A549 (cell line): ENCODE measurements around the gene SNAP25. TPM values are rescaled to one million over a fixed set of nuclear protein-coding genes. Genes with fewer than 3 reads are reported as not detected.
A peak's percentile ranks its signal among the peaks of the same experiment; 100 is the strongest.

Experiments used
- ATAC-seq, 2 experiments: fragments of 200-7000 bp in 1 of 2; fragments of >200 bp in 1 of 2; cut with Nextera tagmentation in 1 of 2; cut with Tn5 transposase in 1 of 2; 3 replicates each; pipeline versions ENCODE4 v1.8.0 to v1.9.1; 2018 to 2020; ENCODE audit warnings: mild to moderate bottlenecking in 1 of 2, moderate library complexity in 1 of 2
- CTCF ChIA-PET: fragments of 300-600 bp; sonication (Branson Sonifier 250); formaldehyde crosslinking; extraction: SDS; loops from one replicate; lab custom pipeline; 2021; ENCODE audit warnings: antibody characterized with exemption, inconsistent platforms; lab: Yijun Ruan, JAX
- POLR2A ChIA-PET: fragments of 350-600 bp; formaldehyde crosslinking; extraction: SDS; loops from one replicate; lab custom pipeline; 2021; ENCODE audit warnings: antibody characterized with exemption, inconsistent platforms; lab: Yijun Ruan, JAX
- DNase-seq, 2 experiments: peaks; one replicate each; pipeline versions ENCODE4 v3.0.0 to v3.0.0-alpha.2; 2011 to 2016; ENCODE audit warnings: low read depth in 1 of 2, low spot score in 1 of 2
- FAIRE-seq: peaks from 2 replicates; lab custom pipeline; 2011; peaks lifted over from hg19 to GRCh38; lab: Jason Lieb, UNC
- H3K27ac ChIP-seq, 2 experiments: fragments of >200 bp; sonication (Bioruptor Twin); formaldehyde crosslinking; 3 replicates each; pipeline ENCODE4 v1.5.1; 2016 to 2017
- H3K4me1 ChIP-seq: fragments of >200 bp; sonication (Bioruptor Twin); formaldehyde crosslinking; 3 replicates; pipeline ENCODE4 v1.6.1; 2016
- H3K4me2 ChIP-seq: fragments of >200 bp; sonication (Bioruptor Twin); formaldehyde crosslinking; 3 replicates; pipeline ENCODE4 v1.6.1; 2016
- H3K4me3 ChIP-seq: fragments of >200 bp; sonication (Bioruptor Twin); formaldehyde crosslinking; 3 replicates; pipeline ENCODE4 v1.5.1; 2016
- H3K9me3 ChIP-seq: fragments of >200 bp; sonication (Bioruptor Twin); formaldehyde crosslinking; 3 replicates; pipeline ENCODE4 v1.6.1; 2016
- BCL3 ChIP-seq: fragments of >200 bp; sonication (Bioruptor Twin); formaldehyde crosslinking; IDR thresholded peaks from 3 replicates; pipeline ENCODE4 v1.6.1; 2016
- CEBPB ChIP-seq, 2 experiments: fragments of >200 bp in 1 of 2; sonication (Bioruptor Twin) in 1 of 2; formaldehyde crosslinking in 1 of 2; IDR thresholded peaks; 2 replicates each; pipeline ENCODE4 v1.6.1; 2012 to 2016
- CHD4 ChIP-seq: fragments of 200-600 bp; sonication (generic); IDR thresholded peaks from 2 replicates; pipeline ENCODE4 v1.6.1; 2016; ENCODE audit warnings: antibody characterized with exemption, mild to moderate bottlenecking, borderline replicate concordance
- E2F6 ChIP-seq: IDR thresholded peaks from 2 replicates; pipeline ENCODE4 v1.6.1; 2012; ENCODE audit warnings: low read depth, borderline replicate concordance
- EHMT2 ChIP-seq: fragments of 200-600 bp; sonication (generic); IDR thresholded peaks from 2 replicates; pipeline ENCODE4 v1.6.1; 2016; ENCODE audit warnings: antibody characterized with exemption, low read depth, mild to moderate bottlenecking, moderate library complexity
- EP300 ChIP-seq, 2 experiments: fragments of >200 bp; sonication (Bioruptor Twin); formaldehyde crosslinking; IDR thresholded peaks; 2 replicates in 1 of 2; 3 replicates in 1 of 2; pipeline ENCODE4 v1.6.1; 2016 to 2017
- FOSL2 ChIP-seq, 2 experiments: fragments of 450-650 bp in 1 of 2; fragments of >200 bp in 1 of 2; sonication (Bioruptor Twin) in 1 of 2; formaldehyde crosslinking; IDR thresholded peaks; 2 replicates each; pipeline versions ENCODE4 v1.5.0 to v1.6.1; 2016 to 2020; ENCODE audit warnings: mild to moderate bottlenecking in 1 of 2, moderate library complexity in 1 of 2
- FOXS1 ChIP-seq: fragments of 250-450 bp; sonication (Bioruptor Pico); IDR thresholded peaks from 2 replicates; pipeline ENCODE4 v1.5.0; 2020; ENCODE audit warnings: mild to moderate bottlenecking, moderate library complexity
- GATA3 ChIP-seq: IDR thresholded peaks from 2 replicates; pipeline ENCODE4 v1.6.1; 2012; ENCODE audit warnings: borderline replicate concordance
- HDAC2 ChIP-seq: fragments of 200-600 bp; sonication (generic); IDR thresholded peaks from 2 replicates; pipeline ENCODE4 v1.6.1; 2016
- HES2 ChIP-seq: fragments of >200 bp; sonication (Bioruptor Twin); formaldehyde crosslinking; IDR thresholded peaks from 2 replicates; pipeline ENCODE4 v1.6.1; 2016
- HOXB5 ChIP-seq: fragments of 250-450 bp; sonication (Bioruptor Pico); IDR thresholded peaks from 2 replicates; pipeline ENCODE4 v1.5.0; 2020; ENCODE audit warnings: mild to moderate bottlenecking, moderate library complexity
- JUN ChIP-seq, 2 experiments: fragments of >200 bp; sonication (Bioruptor Twin); formaldehyde crosslinking; IDR thresholded peaks; 2 replicates in 1 of 2; 3 replicates in 1 of 2; pipeline ENCODE4 v1.6.1; 2016 to 2017
- JUNB ChIP-seq: fragments of >200 bp; sonication (Bioruptor Twin); formaldehyde crosslinking; IDR thresholded peaks from 2 replicates; pipeline ENCODE4 v1.6.1; 2016
- KDM5A ChIP-seq: fragments of 200-600 bp; sonication (generic); IDR thresholded peaks from 2 replicates; pipeline ENCODE4 v1.6.1; 2016; ENCODE audit warnings: antibody characterized with exemption, mild to moderate bottlenecking
- MAFK ChIP-seq: fragments of 450-650 bp; IDR thresholded peaks from 2 replicates; pipeline ENCODE4 v1.6.1; 2014; ENCODE audit not compliant: partially characterized antibody
- MAX ChIP-seq: IDR thresholded peaks from 2 replicates; pipeline ENCODE4 v1.6.1; 2012
- MAZ ChIP-seq: fragments of 150-350 bp; IDR thresholded peaks from 2 replicates; pipeline ENCODE4 v1.6.1; 2014; ENCODE audit warnings: antibody characterized with exemption, low read depth, low read length, borderline replicate concordance
- MYC ChIP-seq: IDR thresholded peaks from 2 replicates; pipeline ENCODE4 v1.6.1; 2012; ENCODE audit warnings: mild to moderate bottlenecking, inconsistent platforms, low read length, improper control_type of control experiment, borderline replicate concordance
- NFE2L2 ChIP-seq: fragments of 150-350 bp; conservative IDR thresholded peaks from 2 replicates; pipeline ENCODE4 v1.6.1; 2014; ENCODE audit warnings: low read length
- PHF8 ChIP-seq: fragments of 200-600 bp; sonication (generic); IDR thresholded peaks from 2 replicates; pipeline ENCODE4 v1.6.1; 2016; ENCODE audit warnings: low read depth, mild to moderate bottlenecking, antibody characterized with exemption, moderate library complexity, borderline replicate concordance
- POLR2A ChIP-seq: IDR thresholded peaks from 2 replicates; pipeline ENCODE4 v1.6.1; 2012; ENCODE audit warnings: mild to moderate bottlenecking, low read length
- RAD21 ChIP-seq, 2 experiments: fragments of >200 bp in 1 of 2; sonication (Bioruptor Twin) in 1 of 2; formaldehyde crosslinking in 1 of 2; IDR thresholded peaks in 1 of 2; conservative IDR thresholded peaks in 1 of 2; 2 replicates in 1 of 2; 3 replicates in 1 of 2; pipeline ENCODE4 v1.6.1; 2012 to 2018; ENCODE audit warnings: inconsistent platforms in 1 of 2
- RCOR1 ChIP-seq: fragments of 150-350 bp; IDR thresholded peaks from 2 replicates; pipeline ENCODE4 v1.6.1; 2014; ENCODE audit warnings: antibody characterized with exemption, low read length, low read depth
- RFX5 ChIP-seq: fragments of 450-650 bp; IDR thresholded peaks from 2 replicates; pipeline ENCODE4 v1.7.1; 2014; ENCODE audit warnings: antibody characterized with exemption, mild to moderate bottlenecking, moderate library complexity
- SMC3 ChIP-seq: fragments of >200 bp; sonication (Bioruptor Twin); formaldehyde crosslinking; IDR thresholded peaks from 3 replicates; pipeline ENCODE4 v1.6.1; 2018; ENCODE audit warnings: inconsistent platforms
- SREBF2 ChIP-seq: fragments of 450-650 bp; IDR thresholded peaks from 2 replicates; pipeline ENCODE4 v1.6.1; 2014; ENCODE audit warnings: mild to moderate bottlenecking, moderate library complexity
- TP53 ChIP-seq: fragments of 250-450 bp; sonication (Bioruptor Pico); IDR thresholded peaks from 2 replicates; pipeline ENCODE4 v1.5.0; 2021; ENCODE audit warnings: mild to moderate bottlenecking, moderate library complexity
- ZC3H11A ChIP-seq: fragments of 450-650 bp; IDR thresholded peaks from 2 replicates; pipeline ENCODE4 v1.6.1; 2014; ENCODE audit warnings: antibody characterized with exemption, mild to moderate bottlenecking
- ZFP36 ChIP-seq: fragments of 450-650 bp; IDR thresholded peaks from 2 replicates; pipeline ENCODE4 v1.6.1; 2014; ENCODE audit warnings: borderline replicate concordance; ENCODE audit not compliant: partially characterized antibody
- WGBS: methylation state at CpG from one replicate; pipeline ENCODE4 v1.1.6; 2017; ENCODE audit errors: missing lambda C conversion rate; 5-methylcytosine and 5-hydroxymethylcytosine counted together
- polyA plus RNA-seq, 4 experiments: library from polyadenylated mRNA; depleted of rRNA in 3 of 4; stranded (reverse); fragments of >200 nt; fragmentation: RNase III in 1 of 4; extraction: RNeasy Plus Mini Kit Qiagen cat#74134 plus additional on column Dnase treatment in 1 of 4; gene quantifications; 2 replicates in 3 of 4; 3 replicates in 1 of 4; pipeline ENCODE4 v1.2.3, GENCODE V29; 2011 to 2017
- TF ChIP-seq, protein P1 (sequence below): IDR thresholded peaks from 2 replicates; pipeline ENCODE4 v1.6.1; 2012

The SNAP25 gene
- polyA plus RNA-seq, 2 of the 4 experiments (the other 2 are of a cell fraction), result 39.6 to 53.6 TPM

DNA sequence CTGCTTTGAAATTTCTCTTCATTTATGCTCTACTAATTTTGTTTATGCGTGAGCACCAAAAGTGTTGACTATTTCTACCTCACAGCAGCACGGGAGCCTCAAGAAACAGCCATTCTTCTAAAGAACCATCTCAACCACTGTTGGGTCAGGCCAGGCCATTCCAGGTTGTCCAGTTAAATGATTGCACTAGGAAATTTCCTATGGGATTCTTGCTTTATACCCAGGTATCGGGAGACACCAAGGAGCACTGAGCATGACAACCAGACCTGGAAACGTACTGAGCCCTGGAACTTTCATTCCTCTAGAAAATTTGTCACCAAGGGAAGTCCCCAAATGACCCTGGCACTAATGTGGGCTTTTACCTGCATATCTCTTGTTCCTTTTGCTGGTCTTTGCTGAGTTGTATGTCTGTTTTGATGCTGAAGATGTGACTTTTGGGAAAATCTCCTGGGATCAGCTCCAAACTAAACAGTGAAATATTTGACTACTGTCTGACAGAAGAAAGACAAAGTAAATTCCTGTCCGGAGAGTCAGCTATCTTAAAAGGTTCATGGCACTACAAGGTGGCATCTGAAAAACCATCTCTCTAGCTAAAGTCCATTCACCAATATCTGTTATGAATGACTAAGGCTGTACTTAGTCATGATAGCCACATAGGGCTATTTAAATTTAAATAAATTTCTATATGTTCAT lies 70.5 kb downstream of the SNAP25 start:
- POLR2A ChIA-PET, result interaction anchor here (0.7 to 1.9 kb wide), 7 partner anchors 9 to 145 kb away, joined by 3 to 11 read pairs (median 4); partner anchors contain the start of genes MKKS and SLX4IP
- CTCF ChIA-PET, result interaction anchor here (0.9 to 3.8 kb wide), 7 partner anchors 8 to 311 kb away, joined by 3 to 18 read pairs (median 4); no protein-coding TSS in a partner anchor
- peak; percentile 90 to 94 for ATAC-seq

GRCh38 chr20:10291568-10292248 lies 73.1 kb downstream of the SNAP25 start:
- H3K4me2 ChIP-seq, result no peak overlapping the region
- FAIRE-seq (peak; percentile 97), ATAC-seq (no peak), DNase-seq (no peak)
- H3K4me3 ChIP-seq, result no peak overlapping the region
- H3K4me1 ChIP-seq, result peaks cover 46% of the 10 kb centered on the region
- ChIA-PET CTCF (interaction anchor here (3.8 kb wide), 1 partner anchor 313 kb away, joined by 18 read pairs; no protein-coding TSS in a partner anchor), POLR2A (no interaction called here)
- H3K27ac ChIP-seq, result peak overlapping the region; percentile 86 to 90
- WGBS, result 96% methylated on average over 2 of the region's 2 CpGs
- no peaks in the 10 kb centered on the region for H3K9me3 ChIP-seq
- TF ChIP-seq HDAC2 (no peak), HOXB5 (peak; percentile 96), TP53 (CRISPR knock-in tag) (no peak), RCOR1 (no peak), HES2 (no peak), ZFP36 (no peak), MAZ (no peak), RFX5 (no peak), KDM5A (no peak), GATA3 (no peak), ZC3H11A (no peak), JUNB (no peak), SMC3 (no peak), POLR2A (no peak), EP300 (IDR thresholded peaks at IDR 0.05) (no peak), PHF8 (no peak)
- TF ChIP-seq, protein P1, sequence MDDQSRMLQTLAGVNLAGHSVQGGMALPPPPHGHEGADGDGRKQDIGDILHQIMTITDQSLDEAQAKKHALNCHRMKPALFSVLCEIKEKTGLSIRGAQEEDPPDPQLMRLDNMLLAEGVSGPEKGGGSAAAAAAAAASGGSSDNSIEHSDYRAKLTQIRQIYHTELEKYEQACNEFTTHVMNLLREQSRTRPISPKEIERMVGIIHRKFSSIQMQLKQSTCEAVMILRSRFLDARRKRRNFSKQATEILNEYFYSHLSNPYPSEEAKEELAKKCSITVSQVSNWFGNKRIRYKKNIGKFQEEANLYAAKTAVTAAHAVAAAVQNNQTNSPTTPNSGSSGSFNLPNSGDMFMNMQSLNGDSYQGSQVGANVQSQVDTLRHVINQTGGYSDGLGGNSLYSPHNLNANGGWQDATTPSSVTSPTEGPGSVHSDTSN, result no peak

More for the DNA sequence above, 70.5 kb downstream of the SNAP25 start:
- FAIRE-seq (peak; percentile 98), DNase-seq (peak in 1 of 2 experiments; percentile 89)
- Histone ChIP-seq H3K27ac (peak overlapping the region; percentile 86 to 90), H3K4me2 (peak overlapping the region; percentile 55), H3K4me1 (peaks cover 48% of the 10 kb centered on the region), H3K9me3 (0 out of 3 replicates have a peak, but pooled peaks cover 3% of the 10 kb centered on the region), H3K4me3 (no peak overlapping the region)
- TF ChIP-seq FOXS1 (CRISPR knock-in tag), result peak; percentile 92; the same call in 1 of the 2 replicates
- TF ChIP-seq EHMT2, result no peak
- TF ChIP-seq SMC3, result peak; percentile 59
- TF ChIP-seq, protein P1, result peak; percentile 76
- no peak for TF ChIP-seq CHD4
- peak; percentile 98 for TF ChIP-seq GATA3
- peak; percentile 42 to 67 for TF ChIP-seq RAD21 (conservative IDR thresholded peaks at IDR 0.05 in 1 of 2, IDR thresholded peaks at IDR 0.05 in 1 of 2)
- TF ChIP-seq HOXB5, result peak; percentile 41; the same call in 1 of the 2 replicates
- no peak for TF ChIP-seq SREBF2
- TF ChIP-seq JUN (IDR thresholded peaks at IDR 0.05), result peak; percentile 86 to 96; a peak in 4 of 5 replicates
- peak; percentile 55 for TF ChIP-seq MAX
- TF ChIP-seq JUNB, result peak; percentile 98
- no peak; the same call in 1 of the 2 replicates for TF ChIP-seq E2F6
- TF ChIP-seq FOSL2 (IDR thresholded peaks at IDR 0.05), result peak; percentile 84
- TF ChIP-seq FOSL2 (CRISPR knock-in tag; IDR thresholded peaks at IDR 0.05), result peak; percentile 90
- peak; percentile 56 for TF ChIP-seq MAFK
- peak; percentile 95 for TF ChIP-seq BCL3
- TF ChIP-seq NFE2L2, result no peak
- TF ChIP-seq MYC, result 0 out of 2 replicates have a peak, but pooled peaks have one; percentile 36
- TF ChIP-seq CEBPB (IDR thresholded peaks at IDR 0.05), result peak in 1 of 2 experiments; percentile 77; a peak in 2 of 4 replicates
- no peak for TF ChIP-seq PHF8
- peak; percentile 97 for TF ChIP-seq EP300 (IDR thresholded peaks at IDR 0.05)
- 31% methylated on average over 5 of the region's 5 CpGs for WGBS
